Tibial nerve (tissue), 3 donors: ENCODE measurements around the gene HMGN2.

ENCODE experiments used
- POLR2A ChIP-seq, 2 donors: fragments of 450-650 bp; IDR thresholded peaks; one replicate each; pipeline ENCODE4 v1.6.1; 2017; ENCODE audit warnings: antibody characterized with exemption in 2 of 2, mild to moderate bottlenecking in 2 of 2, moderate library complexity in 2 of 2
- TF ChIP-seq, protein P1 (sequence below), 5 experiments: fragments of 200-600 bp in 3 of 5; fragments of 450-650 bp in 2 of 5; sonication (generic) in 3 of 5; IDR thresholded peaks; one replicate each; pipeline ENCODE4 v1.5.1; 2016 to 2019; ENCODE audit warnings: antibody characterized with exemption in 5 of 5, mild to moderate bottlenecking in 3 of 5, moderate library complexity in 2 of 5

DNA sequence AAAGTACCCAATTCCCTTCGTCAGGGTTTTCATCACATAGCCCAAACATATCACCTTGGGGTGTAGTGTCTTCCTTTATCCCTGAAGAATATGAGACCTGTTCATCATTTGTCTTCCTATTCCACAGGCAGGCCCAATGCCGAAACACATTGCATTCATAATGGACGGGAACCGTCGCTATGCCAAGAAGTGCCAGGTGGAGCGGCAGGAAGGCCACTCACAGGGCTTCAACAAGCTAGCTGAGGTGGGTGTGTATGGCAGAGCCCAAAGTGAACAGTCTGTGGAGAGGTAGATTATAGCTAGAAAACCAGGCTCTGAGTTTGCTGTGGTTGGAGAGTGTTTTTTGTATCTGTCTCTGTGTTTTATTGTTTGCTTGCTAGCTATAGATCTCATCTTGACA lies 34.2 kb upstream of the HMGN2 start:
- TF ChIP-seq, protein P1, sequence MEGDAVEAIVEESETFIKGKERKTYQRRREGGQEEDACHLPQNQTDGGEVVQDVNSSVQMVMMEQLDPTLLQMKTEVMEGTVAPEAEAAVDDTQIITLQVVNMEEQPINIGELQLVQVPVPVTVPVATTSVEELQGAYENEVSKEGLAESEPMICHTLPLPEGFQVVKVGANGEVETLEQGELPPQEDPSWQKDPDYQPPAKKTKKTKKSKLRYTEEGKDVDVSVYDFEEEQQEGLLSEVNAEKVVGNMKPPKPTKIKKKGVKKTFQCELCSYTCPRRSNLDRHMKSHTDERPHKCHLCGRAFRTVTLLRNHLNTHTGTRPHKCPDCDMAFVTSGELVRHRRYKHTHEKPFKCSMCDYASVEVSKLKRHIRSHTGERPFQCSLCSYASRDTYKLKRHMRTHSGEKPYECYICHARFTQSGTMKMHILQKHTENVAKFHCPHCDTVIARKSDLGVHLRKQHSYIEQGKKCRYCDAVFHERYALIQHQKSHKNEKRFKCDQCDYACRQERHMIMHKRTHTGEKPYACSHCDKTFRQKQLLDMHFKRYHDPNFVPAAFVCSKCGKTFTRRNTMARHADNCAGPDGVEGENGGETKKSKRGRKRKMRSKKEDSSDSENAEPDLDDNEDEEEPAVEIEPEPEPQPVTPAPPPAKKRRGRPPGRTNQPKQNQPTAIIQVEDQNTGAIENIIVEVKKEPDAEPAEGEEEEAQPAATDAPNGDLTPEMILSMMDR (IDR thresholded peaks at IDR 0.05) = no peak
- TF ChIP-seq POLR2A (IDR thresholded peaks at IDR 0.05) = no peak
